Ascending aorta (tissue), 2 donors: ENCODE results near the gene BANF2. TPM values are rescaled to one million over a fixed set of nuclear protein-coding genes. Genes with fewer than 3 reads are reported as not detected.

ENCODE experiments used
- DNase-seq, 2 donors: peaks; one replicate each; pipeline ENCODE4 v3.0.0-alpha.2; 2019; ENCODE audit warnings: low spot score in 2 of 2
- H3K27ac ChIP-seq, 2 donors: fragments of 200-600 bp; sonication (generic); one replicate each; pipeline ENCODE4 v1.5.1; 2016 to 2017; ENCODE audit warnings: mild to moderate bottlenecking in 1 of 2
- H3K27me3 ChIP-seq: fragments of 200-600 bp; sonication (generic); one replicate; pipeline ENCODE4 v1.5.1; 2017
- H3K36me3 ChIP-seq, 2 donors: fragments of 200-600 bp; sonication (generic); one replicate each; pipeline ENCODE4 v1.5.1; 2016
- H3K4me1 ChIP-seq, 2 donors: fragments of 200-600 bp; sonication (generic); one replicate each; pipeline ENCODE4 v1.5.1; 2016 to 2017; ENCODE audit warnings: mild to moderate bottlenecking in 1 of 2
- H3K4me3 ChIP-seq, 2 donors: fragments of 200-600 bp; sonication (generic); one replicate each; pipeline ENCODE4 v1.5.1; 2016 to 2017; ENCODE audit warnings: mild to moderate bottlenecking in 1 of 2
- H3K9me3 ChIP-seq, 2 donors: fragments of 200-600 bp; sonication (generic); one replicate each; pipeline ENCODE4 v1.5.1; 2016
- CTCF ChIP-seq, 3 experiments: fragments of 200-600 bp in 2 of 3; fragments of 450-650 bp in 1 of 3; sonication (generic) in 2 of 3; IDR thresholded peaks; one replicate each; pipeline ENCODE4 v1.5.1; 2016 to 2019; ENCODE audit warnings: antibody characterized with exemption in 3 of 3, mild to moderate bottlenecking in 1 of 3, moderate library complexity in 1 of 3
- intact Hi-C: fragments of 100-400 bp; cut with DNase I; formaldehyde crosslinking; loops from one replicate; pipeline ENCODE4 v1.15.1; 2023
- total RNA-seq: library from RNA; depleted of rRNA; stranded (reverse); fragments of >200 nt; gene quantifications from one replicate; pipeline ENCODE4 v1.1.0, GENCODE V29; 2016

BANF2 gene
- total RNA-seq, 1 donor from 2014 or later = not detected

- Histone ChIP-seq H3K9me3 (no peaks in the 10 kb centered on the region), H3K36me3 (peaks cover 16 to 18% of the 10 kb centered on the region in 2 donors), H3K4me3 (no peak overlapping the region), H3K27me3 (no peaks in the 10 kb centered on the region), H3K27ac (peak overlapping the region; percentile 39 to 47), H3K4me1 (peaks cover 9 to 37% of the 10 kb centered on the region in 2 donors)
- peak in 1 of 2 donors; percentile 82 for DNase-seq
- TF ChIP-seq CTCF (IDR thresholded peaks at IDR 0.05) = no peak
- intact Hi-C loops = no loop called here
Observed at GRCh38 chr20:17662333-17663039, 37.3 kb upstream of the BANF2 start.

GRCh38 chr20:17663040-17663399, 36.7 kb upstream of the BANF2 start:
- peak overlapping the region; percentile 39 to 47 for H3K27ac ChIP-seq
- no peaks in the 10 kb centered on the region for H3K27me3 ChIP-seq
- H3K4me3 ChIP-seq = no peak overlapping the region
- peaks cover 14 to 15% of the 10 kb centered on the region in 2 donors for H3K36me3 ChIP-seq
- DNase-seq = no peak
- no peak for TF ChIP-seq CTCF (IDR thresholded peaks at IDR 0.05)
- H3K4me1 ChIP-seq = peaks cover 9 to 37% of the 10 kb centered on the region in 2 donors
- intact Hi-C loops = no loop called here
- H3K9me3 ChIP-seq = no peaks in the 10 kb centered on the region

DNA sequence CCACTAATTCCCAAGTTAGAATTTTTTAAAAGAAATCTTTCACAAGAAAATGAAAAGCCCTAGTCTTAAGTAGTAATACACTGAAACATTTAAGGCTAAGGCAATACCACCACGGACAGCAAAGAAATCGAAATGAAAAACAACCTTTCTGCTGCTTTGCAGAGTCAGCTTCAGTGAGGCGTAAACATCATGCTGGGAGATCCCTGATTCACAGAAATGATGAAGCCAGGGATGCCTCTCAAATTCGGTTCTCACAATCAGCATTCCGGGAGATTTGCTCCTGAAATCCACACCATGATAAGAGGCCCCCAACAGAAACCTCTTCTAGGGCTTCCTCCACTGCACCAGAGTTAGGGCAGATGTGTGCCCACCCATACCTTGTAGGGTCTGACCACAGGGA, 36.3 kb upstream of the BANF2 start:
- Histone ChIP-seq H3K36me3 (peaks cover 10% of the 10 kb centered on the region in 2 donors), H3K4me3 (no peak overlapping the region), H3K27me3 (no peaks in the 10 kb centered on the region), H3K4me1 (peaks cover 9 to 37% of the 10 kb centered on the region in 2 donors), H3K27ac (peak overlapping the region in 1 of 2 donors; percentile 24), H3K9me3 (no peaks in the 10 kb centered on the region)
- peak in 1 of 2 donors; percentile 49 for DNase-seq
- intact Hi-C loops = no loop called here
- TF ChIP-seq CTCF (IDR thresholded peaks at IDR 0.05) = no peak

DNA sequence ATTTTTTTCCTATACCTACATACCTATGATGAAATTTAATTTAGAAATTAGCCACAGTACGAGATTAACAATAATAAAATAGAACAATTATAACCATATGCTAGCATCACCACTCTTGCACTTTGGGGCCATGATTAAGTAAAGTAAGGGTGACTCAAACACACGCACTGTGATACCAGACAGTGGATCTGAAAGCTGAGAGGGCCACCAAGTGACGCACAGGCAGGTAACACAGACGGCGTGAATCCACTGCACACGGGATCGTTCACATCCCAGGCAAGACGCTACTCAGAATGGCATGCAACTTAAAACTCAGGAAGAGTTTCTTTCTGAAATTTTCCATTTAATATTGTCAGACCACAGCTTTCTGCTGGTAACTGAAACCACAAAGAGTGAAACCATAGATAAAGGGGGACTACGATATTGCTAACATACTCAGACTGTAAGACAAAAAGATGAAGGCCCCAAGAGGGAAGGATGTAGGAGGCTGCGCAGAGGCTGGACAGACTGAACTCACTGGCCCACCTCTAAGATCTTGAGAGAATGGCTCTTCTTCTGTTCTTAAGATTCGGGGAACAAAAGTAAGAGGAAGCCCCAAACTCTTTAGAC, 35.6 kb upstream of the BANF2 start:
- TF ChIP-seq CTCF (IDR thresholded peaks at IDR 0.05) = no peak
- Histone ChIP-seq H3K4me3 (no peak overlapping the region), H3K27me3 (no peaks in the 10 kb centered on the region), H3K36me3 (peaks cover 6 to 7% of the 10 kb centered on the region in 2 donors), H3K4me1 (peaks cover 9 to 37% of the 10 kb centered on the region in 2 donors), H3K27ac (no peak overlapping the region), H3K9me3 (no peaks in the 10 kb centered on the region)
- peak in 1 of 2 donors; percentile 25 for DNase-seq
- intact Hi-C loops = no loop called here

GRCh38 chr20:17665756-17666155, 34.0 kb upstream of the BANF2 start:
- Histone ChIP-seq H3K27ac (peak overlapping the region; percentile 0 to 36), H3K4me1 (peaks cover 9 to 32% of the 10 kb centered on the region in 2 donors), H3K4me3 (no peak overlapping the region), H3K27me3 (no peaks in the 10 kb centered on the region), H3K36me3 (no peaks in the 10 kb centered on the region), H3K9me3 (no peaks in the 10 kb centered on the region)
- intact Hi-C loops = no loop called here
- DNase-seq = peak in 1 of 2 donors; percentile 28
- no peak for TF ChIP-seq CTCF (IDR thresholded peaks at IDR 0.05)
